ENCODE results near the gene HOOK1.
"Not testable (repeated sequence)": the region's sequence is repeated elsewhere in the genome, so short reads cannot be mapped to it uniquely, and the experiment has no call there.

Gene HOOK1

GRCh38 chr1:59897165-59897564 is 82.4 kb downstream of the HOOK1 start:
- no peak for DNase-seq

- no peak for DNase-seq
These were observed 84.2 kb downstream of the HOOK1 start for GRCh38 chr1:59898927-59899326.

GRCh38 chr1:59900640-59901039 is 85.9 kb downstream of the HOOK1 start:
- no peak for DNase-seq

GRCh38 chr1:59901770-59902388 is 87.1 kb downstream of the HOOK1 start:
- DNase-seq, result no peak

- DNase-seq, result peak; percentile 48
These were observed 88.5 kb downstream of the HOOK1 start for GRCh38 chr1:59903141-59903754.

GRCh38 chr1:59906931-59907330 is 92.2 kb downstream of the HOOK1 start:
- no peak for DNase-seq

- no peak for DNase-seq
These were observed 93.3 kb downstream of the HOOK1 start for GRCh38 chr1:59908084-59908483.

- no peak for DNase-seq
These were observed 93.9 kb downstream of the HOOK1 start for GRCh38 chr1:59908682-59909081.

- not testable (repeated sequence) for DNase-seq
These were observed 100.1 kb downstream of the HOOK1 start for GRCh38 chr1:59914791-59915286.

- no peak for DNase-seq
These were observed 100.8 kb downstream of the HOOK1 start for GRCh38 chr1:59915516-59915915.

- DNase-seq, result no peak
These were observed 102.5 kb downstream of the HOOK1 start for GRCh38 chr1:59917026-59917784.

- DNase-seq, result no peak
These were observed 103.0 kb downstream of the HOOK1 start for GRCh38 chr1:59917785-59918180.

- DNase-seq, result no peak
These were observed 105.0 kb downstream of the HOOK1 start for GRCh38 chr1:59919746-59920145.

- DNase-seq, result not testable (repeated sequence)
These were observed 106.6 kb downstream of the HOOK1 start for GRCh38 chr1:59921258-59921899.

GRCh38 chr1:59924653-59925052 is 109.9 kb downstream of the HOOK1 start:
- no peak for DNase-seq

Data from MV-4-11 (cell line).